Fibroblast of mammary gland (primary cell): ENCODE data around the gene SLC19A3.
"Not testable (repeated sequence)": the region's sequence is repeated elsewhere in the genome, so short reads cannot be mapped to it uniquely, and the experiment has no call there.

Experiments
- DNase-seq: peaks from one replicate; pipeline ENCODE4 v3.0.0-alpha.2; 2010; ENCODE audit warnings: low read depth
- H3K4me3 ChIP-seq: 2 replicates; pipeline ENCODE4 v1.5.1; 2011; ENCODE audit warnings: low read depth, mild to moderate bottlenecking, low read length, moderate library complexity; ENCODE audit not compliant: control insufficient read depth
- CTCF ChIP-seq: conservative IDR thresholded peaks from 2 replicates; pipeline ENCODE4 v1.5.1; 2011; ENCODE audit warnings: low read depth, low read length, inconsistent platforms; ENCODE audit not compliant: control insufficient read depth, insufficient read depth

Gene SLC19A3

GRCh38 chr2:227717687-227718567 is at the start of gene SLC19A3:
Gene SLC19A3 (minus strand): TSS chr2:227718028. CDS start chr2:227702318, 15,710 bp downstream.
- no peak for TF ChIP-seq CTCF
- H3K4me3 ChIP-seq: peak within 1 kb of the TSS; percentile 59
- DNase-seq: peak; percentile 91

GRCh38 chr2:227766373-227766883 is 48.6 kb upstream of the SLC19A3 start:
- peak; percentile 74 for DNase-seq
- TF ChIP-seq CTCF: peak; percentile 78

GRCh38 chr2:227765788-227766372 is 48.1 kb upstream of the SLC19A3 start:
- TF ChIP-seq CTCF: no peak
- no peak for DNase-seq
- H3K4me3 ChIP-seq: no peak overlapping the region

More at GRCh38 chr2:227766373-227766883, 48.6 kb upstream of the SLC19A3 start:
- H3K4me3 ChIP-seq: no peak overlapping the region

- no peak for TF ChIP-seq CTCF
- no peak overlapping the region for H3K4me3 ChIP-seq
- DNase-seq: no peak
Measured at GRCh38 chr2:227761740-227762476, 44.1 kb upstream of the SLC19A3 start.

- no peak for DNase-seq
- no peak for TF ChIP-seq CTCF
Measured at GRCh38 chr2:227759411-227760118, 41.7 kb upstream of the SLC19A3 start.

GRCh38 chr2:227756261-227756660 is 38.4 kb upstream of the SLC19A3 start:
- H3K4me3 ChIP-seq, DNase-seq: not testable (repeated sequence)

More at GRCh38 chr2:227759411-227760118, 41.7 kb upstream of the SLC19A3 start:
- H3K4me3 ChIP-seq: no peak overlapping the region
